Measurements from ENCODE around the gene DTD1.
A peak's percentile ranks its signal among the peaks of the same experiment; 100 is the strongest.
"Not testable (repeated sequence)": the region's sequence is repeated elsewhere in the genome, so short reads cannot be mapped to it uniquely, and the experiment has no call there.

The DTD1 gene

DNA sequence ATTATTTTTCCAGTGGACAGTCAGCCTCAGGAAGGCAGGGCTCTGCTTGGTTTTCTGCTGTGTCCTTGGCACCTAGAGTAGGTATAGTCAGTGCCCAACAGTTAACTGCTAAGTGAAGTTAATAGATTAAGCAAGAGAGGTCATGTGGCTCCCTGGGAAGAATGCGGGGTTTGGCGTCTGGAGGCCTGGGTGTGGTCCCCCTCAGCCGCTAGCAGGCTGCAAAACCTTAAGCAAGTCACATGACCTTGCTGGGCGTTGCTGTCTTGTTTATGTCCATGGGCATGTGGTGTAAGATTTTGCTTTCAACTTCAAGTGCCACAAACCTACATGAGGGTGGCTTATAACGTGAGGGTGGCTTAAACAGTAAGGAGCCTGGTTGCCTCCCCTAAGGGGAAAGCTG lies 150.2 kb downstream of the DTD1 start:
- peak in 1 of 2 donors; percentile 4 for DNase-seq (ENCODE audit: low read depth in 2 of 2, low spot score in 1 of 2)

DNA sequence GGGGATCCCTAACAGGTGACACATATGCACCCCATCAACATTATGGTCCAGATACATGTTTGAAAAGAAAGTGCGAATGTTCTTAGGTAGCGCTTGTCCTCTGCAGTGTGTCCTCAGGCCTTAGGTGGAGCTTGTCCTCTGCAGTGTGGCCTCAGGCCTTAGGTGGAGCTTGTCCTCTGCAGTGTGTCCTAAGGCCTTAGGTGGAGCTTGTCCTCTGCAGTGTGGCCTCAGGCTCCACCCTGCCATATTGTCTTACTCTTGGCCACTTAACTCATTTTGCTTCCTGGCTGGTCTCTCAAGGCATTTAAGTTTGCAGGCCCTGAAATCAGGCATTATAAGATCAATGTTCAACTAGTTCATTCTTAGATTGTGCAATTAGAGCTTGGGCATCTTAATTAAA lies 151.0 kb downstream of the DTD1 start:
- DNase-seq (ENCODE audit: low read depth in 2 of 2, low spot score in 1 of 2), result no peak

DNA sequence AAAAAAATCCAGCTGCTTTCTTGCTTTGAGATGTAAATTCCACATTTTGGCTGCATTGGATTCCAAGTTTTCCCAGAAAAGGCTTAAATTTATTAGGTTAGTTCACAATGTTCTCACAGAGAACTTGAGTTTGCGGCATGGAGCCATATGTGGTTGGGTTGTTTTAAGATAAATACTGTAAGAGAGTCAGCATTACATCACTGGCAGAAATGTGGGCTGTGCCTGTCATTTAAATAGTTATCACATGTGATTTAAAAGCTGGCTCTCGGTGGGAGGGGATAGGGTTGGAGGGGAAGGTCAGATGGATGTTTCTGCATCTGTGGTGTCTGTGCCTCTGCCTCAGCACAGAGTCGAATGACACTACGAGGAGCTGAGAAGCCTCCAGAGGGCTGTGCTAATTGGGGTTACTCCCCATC lies 151.9 kb downstream of the DTD1 start:
- DNase-seq (ENCODE audit: low read depth in 2 of 2, low spot score in 1 of 2), result no peak

DNA sequence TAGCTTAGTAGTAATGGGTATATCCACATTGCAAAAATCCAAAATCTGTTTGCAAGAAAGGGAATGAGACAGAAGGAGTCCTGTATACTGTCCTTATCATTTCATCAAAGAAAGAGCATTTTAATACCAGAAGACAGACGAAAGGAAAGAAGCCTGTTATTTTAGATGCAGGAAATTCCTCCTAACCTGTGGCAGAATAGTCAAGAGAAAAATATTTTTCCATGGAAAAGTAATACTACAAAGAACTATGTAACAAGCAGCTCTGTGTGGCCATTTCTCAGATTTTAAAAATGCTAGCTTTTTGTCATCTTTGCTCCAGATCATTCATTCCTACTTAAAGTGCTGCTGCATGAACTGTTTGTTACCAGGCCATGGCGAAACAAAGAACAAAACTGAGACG lies 152.9 kb downstream of the DTD1 start:
- no peak for DNase-seq (ENCODE audit: low read depth in 2 of 2, low spot score in 1 of 2)

DNA sequence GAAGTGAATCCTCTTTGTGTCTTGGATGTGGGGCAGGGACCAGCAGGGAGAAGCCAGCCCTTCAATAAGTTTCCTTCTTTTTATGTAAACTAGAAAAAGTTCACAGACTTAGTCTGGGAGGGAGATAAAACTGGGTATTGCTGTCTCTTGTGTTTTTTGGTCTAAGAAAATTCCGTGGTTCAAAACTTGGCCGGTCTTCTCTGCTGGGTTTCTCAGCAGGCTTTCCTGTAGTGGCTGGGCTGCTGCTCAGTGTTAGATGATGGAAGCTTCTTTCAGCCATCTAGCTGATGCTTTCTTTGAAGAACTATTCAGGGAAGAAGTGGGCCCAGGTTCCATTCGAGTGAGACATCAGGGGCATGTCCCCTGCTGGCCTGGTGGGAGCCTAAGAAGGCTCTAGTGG lies 155.0 kb downstream of the DTD1 start:
- DNase-seq (ENCODE audit: low read depth in 2 of 2, low spot score in 1 of 2), result no peak

DNA sequence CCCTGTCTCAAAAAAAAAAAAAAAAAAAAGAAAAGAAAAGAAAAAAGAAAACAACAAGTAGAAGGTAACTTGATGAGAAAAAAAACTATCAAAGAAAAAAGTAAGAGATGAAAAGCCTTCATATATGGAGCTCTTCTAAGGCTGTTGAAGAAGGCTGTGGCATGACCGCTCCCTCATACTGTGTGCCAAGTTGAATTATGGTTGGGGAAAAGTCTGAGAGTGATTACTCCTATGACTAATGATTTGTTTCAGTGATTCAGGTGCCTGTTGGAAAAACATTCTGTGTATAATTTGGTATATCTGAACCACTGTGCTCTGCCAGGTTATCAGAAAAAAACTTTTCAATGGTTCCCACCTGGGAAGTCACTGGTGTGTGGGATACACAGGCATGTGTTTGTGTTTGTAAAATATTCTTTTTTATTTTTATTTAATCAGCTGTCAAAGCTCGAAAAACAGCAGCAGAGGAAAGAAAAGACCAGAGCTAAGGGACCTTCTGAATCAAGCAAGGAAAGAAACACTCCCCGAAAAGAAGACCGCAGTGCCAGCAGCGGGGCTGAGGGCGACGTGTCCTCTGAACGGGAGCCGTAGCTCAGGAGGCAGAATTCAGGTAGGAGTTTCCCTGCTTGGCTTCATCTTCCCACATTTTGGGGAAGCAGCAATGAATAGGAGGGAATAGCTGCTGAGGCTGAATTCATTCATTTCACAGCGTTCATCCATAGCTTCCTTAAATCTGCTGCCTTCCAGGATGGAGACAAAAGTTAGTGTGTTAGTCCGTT lies 156.0 kb downstream of the DTD1 start:
- no peak for DNase-seq (ENCODE audit: low read depth in 2 of 2, low spot score in 1 of 2)

DNA sequence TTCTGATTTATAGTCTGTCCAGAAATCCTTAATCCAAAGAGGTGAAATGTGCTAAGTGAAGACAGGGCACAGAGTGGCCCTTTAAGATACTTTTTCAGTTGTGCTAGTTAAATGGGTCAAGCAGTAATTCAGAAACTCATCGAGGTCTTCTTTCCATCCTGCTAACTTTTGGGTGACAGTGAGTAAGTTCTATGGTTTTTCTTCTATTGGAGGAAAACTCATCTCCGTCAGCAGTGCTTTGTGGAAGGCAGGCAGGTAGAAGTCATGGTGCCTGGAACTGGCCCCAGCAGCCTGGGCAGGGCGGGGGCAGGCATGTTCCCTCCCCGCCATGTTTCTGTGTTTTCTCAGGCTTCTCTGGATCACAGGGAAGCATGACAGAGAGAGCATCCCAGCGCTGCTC lies 159.2 kb downstream of the DTD1 start:
- DNase-seq (ENCODE audit: low read depth in 2 of 2, low spot score in 1 of 2), result no peak

DNA sequence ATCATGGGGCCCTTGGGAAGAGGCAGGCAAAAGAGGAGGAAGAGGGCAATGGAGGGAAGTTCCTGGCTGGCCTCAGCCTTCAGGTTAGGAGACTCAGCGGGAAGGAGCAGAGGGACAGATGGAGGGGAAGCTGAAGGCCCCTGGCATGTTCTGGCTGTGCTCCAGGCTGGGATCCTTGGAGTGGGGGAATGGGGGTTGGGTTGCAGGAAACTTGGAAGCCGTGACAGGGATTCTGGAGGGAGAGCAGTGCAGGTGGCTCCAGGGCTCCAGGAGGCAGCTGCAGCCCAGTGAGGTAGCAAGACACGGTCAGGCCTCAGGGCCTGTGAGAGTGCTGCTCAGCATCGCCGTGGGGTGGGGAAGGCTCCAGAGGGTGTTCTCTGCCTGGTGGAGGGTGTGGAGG lies 161.1 kb downstream of the DTD1 start:
- no peak for DNase-seq (ENCODE audit: low read depth in 2 of 2, low spot score in 1 of 2)

DNA sequence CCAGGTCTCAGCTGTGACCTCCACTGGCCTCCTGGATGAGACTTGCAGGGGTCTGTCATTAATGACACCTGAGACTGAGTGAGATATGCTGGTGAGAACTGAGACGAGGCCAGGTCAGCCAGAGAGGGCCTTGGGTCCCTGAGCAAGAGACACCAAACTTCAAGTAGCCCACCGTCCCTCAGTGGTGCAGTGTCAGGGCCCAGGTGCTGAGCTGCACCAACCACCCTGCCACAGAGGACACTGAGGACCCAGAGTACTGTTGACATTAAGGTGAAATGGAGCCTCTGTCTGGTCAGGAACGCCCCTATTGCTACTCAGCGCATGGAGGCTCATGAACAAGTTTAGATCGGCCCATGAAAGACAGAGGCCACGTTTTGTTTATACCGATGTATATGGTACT lies 161.7 kb downstream of the DTD1 start:
- DNase-seq (ENCODE audit: low read depth in 2 of 2, low spot score in 1 of 2), result no peak

DNA sequence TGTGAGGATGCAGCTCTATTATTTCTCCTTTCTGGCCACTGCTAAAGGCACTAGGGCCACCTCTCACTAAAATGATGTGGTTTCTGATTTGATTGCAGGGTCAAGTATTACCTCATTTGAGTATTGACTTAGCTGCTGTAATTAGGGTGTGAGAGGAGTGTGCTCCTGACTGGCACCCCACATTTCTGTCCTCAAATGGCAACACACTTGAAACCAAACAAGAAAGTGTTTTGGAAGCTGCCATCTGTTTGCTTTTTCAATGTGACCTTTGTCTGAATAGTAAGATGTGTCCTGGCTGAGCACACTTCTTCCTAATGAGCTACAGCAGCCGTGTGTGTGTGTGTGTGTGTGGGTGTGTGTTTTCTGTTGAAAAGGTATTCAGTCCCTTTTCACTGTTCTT lies 162.9 kb downstream of the DTD1 start:
- DNase-seq (ENCODE audit: low read depth in 2 of 2, low spot score in 1 of 2), result no peak

DNA sequence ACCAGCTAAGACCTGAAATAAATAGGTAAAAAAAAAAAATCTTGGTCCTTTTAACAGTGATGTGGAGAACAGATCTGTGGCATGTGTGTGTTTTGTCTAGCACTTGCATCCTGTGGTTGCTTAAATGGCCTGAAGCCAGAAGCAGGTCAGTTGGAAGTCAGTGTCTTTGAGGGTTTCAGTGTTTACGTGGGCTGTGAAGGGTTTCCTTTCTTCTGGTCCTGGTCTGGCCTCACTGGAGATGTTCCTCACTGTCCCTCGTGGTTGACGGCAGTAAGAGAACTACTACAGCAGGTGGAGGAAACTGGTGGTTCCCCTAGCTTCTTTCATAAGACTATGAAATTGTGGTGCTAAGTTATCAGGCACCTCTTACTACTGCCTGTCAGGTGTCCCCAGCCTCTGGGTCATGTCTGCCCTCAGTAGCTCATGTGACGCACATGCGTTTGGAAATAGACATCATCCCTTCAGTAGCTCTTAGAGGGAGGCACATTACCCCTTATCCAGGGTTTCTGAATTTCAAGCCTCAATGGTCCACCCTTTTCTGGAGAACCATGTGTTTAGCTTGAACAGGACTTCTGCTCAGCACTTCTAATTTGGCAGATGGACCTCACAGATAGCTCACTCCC lies 166.3 kb downstream of the DTD1 start:
- DNase-seq (ENCODE audit: low read depth in 2 of 2, low spot score in 1 of 2), result no peak

DNA sequence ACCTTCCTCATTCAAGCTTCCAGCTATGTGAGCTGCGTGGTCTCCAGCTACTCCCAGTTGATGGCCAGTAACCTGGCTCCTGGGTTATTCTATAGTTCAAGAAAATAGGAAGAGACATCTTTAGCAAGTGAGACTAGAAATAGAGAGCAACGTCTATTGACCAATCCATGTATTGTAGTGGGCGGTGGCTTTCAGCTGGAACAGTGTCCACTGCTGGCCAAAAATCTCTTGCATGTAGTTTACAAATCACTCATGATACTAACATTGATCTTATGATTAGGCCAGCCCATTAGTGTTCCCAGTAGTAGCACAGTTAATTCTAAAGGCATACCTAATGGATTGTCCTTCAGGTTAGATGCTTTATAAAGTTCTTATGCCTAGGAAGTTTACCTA lies 166.8 kb downstream of the DTD1 start:
- DNase-seq (ENCODE audit: low read depth in 2 of 2, low spot score in 1 of 2), result no peak

DNA sequence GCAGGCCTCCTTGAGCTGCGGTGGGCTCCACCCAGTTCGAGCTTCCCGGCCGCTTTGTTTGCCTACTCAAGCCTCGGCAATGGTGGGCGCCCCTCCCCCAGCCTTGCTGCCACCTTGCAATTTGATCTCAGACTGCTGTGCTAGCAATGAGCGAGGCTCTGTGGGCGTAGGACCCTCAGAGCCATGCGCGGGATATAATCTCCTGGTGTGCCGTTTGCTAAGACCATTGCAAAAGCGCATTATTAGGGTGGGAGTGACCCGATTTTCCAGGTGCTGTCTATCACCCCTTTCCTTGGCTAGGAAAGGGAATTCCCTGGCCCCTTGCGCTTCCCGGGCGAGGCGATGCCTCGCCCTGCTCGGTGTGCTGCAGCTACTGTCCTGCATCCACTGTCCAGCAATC lies 173.0 kb downstream of the DTD1 start:
- DNase-seq (ENCODE audit: low read depth in 2 of 2, low spot score in 1 of 2), result not testable (repeated sequence)

DNA sequence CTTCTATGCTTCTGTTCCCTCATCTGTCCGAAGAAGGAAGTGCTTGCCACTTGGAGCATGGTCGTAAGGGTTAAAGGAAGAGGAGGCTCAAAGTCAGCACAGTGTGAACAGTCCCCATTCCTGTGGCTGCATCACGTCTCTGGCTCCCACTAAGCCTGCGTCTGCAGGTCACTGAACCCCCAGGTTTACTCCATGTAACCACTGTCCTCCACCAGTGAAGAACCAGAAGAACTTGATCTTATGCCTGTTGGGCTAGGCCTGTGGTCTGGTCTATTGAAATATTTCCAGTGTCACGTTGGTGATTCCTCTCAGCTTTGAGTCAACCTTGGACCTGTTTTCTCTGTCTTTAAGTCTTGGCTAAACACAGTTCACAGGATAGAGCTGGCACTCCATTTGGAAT lies 179.8 kb downstream of the DTD1 start:
- no peak for DNase-seq (ENCODE audit: low read depth in 2 of 2, low spot score in 1 of 2)

DNA sequence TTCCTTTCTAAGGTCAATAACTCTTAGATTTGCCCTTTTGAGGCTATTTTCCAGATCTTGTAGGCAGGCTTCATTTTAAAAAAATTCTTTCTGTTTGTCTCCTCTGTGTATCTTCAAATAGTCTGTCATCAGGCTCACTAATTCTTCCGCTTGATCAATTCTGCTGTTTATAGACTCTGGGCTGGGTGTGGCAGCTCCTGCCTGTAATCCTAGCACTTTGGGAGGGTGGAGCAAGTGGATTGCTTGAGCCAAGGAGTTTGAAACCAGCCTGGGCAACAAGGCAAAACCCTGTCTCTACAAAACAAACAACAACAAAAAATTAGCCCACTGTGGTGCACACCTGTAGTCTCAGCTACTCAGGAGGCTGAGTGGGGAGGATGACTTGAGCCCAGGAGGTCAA lies 185.7 kb downstream of the DTD1 start:
- no peak for DNase-seq (ENCODE audit: low read depth in 2 of 2, low spot score in 1 of 2)

DNA sequence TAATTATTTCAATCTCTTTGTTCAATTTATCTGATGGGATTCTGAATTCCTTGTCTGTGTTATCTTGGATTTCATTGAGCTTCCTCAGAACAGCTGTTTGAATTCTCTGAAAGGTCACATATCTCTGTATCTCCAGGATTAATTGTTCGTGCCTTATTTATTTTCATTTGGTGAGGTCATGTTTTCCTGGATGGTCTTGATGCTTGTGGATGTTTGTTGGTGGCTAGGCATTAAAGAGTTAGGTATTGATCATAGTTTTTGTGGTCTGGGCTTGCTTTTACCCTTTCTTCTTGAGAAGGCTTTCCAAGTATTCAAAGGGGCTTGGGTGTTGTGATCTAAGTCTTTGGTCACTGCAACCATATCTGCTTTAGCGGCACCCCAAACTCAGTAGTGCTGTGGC lies 186.4 kb downstream of the DTD1 start:
- no peak for DNase-seq (ENCODE audit: low read depth in 2 of 2, low spot score in 1 of 2)

DNA sequence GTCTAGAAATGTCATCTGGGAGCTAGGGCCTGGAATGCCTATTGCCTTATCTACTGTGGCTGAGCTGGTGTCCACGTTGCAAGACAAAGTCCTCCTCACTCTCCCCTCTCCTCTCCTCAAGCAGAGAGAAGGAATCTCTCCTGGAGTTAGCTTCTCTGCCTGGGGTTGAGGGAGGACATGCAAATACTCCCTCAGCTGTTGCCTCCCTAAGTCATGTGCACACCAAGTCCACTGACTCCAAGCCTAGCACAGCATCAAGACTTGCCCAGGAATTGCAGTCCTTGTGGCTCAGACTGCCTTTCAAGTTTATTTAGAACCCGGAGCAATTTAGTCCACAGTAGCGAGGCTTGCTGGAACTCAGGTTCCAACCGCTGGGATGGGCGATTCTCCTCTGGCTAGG lies 187.8 kb downstream of the DTD1 start:
- DNase-seq (ENCODE audit: low read depth in 2 of 2, low spot score in 1 of 2), result no peak

DNA sequence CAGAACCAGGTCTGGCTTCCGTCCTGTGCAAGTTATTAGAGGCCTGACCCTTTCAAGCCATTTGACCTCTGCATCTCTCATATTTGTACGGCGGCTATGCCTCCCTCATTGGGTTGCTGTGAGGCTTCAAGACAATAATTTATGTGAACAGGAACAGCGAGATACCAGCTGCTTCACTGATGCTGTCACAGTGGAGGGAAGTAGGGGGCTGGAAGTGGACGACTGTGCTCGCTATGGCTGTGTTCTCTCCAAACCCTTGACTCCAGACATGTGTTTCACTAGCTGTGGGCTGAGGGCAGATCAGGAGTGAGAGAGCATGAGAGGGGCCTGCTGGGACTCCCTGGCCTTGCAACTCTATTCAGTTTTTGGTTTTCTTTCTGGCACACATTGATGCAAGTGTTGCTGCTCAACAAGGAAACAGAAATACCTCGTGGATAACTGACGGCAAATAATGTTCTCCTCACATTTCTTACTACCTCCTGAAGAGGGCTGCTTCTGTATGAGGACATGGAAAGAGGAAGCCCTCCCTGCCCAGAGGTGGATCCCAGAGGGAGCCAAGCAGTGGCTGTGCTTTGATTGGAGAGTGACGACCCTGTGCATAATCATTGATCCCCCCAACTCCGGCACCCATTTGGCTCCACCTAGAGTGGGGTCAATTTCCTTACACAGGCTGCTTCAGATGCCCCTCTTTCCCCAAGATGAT lies 191.0 kb downstream of the DTD1 start:
- DNase-seq (ENCODE audit: low read depth in 2 of 2, low spot score in 1 of 2), result no peak

DNA sequence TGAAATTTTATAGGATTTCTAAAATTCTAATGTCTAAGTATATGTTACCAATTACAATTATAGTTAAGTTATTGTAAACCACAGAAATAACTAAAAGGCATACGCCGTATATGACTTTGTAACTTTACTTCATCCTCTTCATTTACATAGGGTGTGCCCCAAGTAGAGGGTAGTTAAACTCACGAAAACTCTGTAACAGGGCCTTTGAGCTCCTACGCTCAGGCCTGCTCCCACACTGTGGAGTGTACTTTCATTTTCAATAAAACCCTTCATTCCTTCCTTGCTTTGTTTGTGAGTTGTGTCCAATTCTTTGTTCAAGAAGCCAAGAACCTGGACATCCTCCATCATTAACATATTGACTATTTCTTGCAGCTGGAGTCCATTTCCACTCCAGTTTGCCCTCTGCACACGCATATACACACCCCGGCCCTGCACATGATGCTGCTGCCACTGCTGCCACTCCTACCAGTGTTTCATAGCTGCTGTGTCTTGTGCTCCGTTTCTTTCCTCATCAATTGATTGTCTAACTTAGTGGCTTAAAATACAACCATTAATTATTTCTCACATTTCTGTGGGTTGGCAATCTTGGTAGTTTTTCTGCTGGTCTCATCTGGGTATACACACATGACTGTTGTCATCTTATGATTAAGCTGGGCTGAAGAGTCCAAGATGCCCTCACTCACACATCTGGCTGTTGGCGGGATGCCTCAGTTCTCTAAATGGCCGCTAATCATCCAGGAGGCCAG lies 192.7 kb downstream of the DTD1 start:
- DNase-seq (ENCODE audit: low read depth in 2 of 2, low spot score in 1 of 2), result no peak

DNA sequence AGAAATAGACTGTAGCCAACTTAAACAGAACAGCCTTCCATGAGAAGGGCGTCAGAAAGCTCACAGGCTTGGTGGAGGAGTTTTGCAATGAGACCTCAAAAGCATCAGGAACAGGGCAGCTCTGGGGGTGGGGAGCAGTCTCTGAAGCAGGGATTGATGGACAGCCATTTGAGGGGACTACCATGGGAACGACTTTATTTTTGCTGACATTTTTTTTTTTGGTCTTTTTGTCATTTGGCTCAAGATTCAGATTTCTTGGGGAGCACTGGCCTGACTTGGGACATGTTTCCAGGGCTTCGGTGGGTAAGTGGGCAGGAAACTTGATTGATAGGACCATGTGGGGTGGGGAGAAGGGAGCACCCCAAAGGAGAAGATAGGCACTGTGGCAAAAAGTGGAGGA lies 193.7 kb downstream of the DTD1 start:
- no peak for DNase-seq (ENCODE audit: low read depth in 2 of 2, low spot score in 1 of 2)

DNA sequence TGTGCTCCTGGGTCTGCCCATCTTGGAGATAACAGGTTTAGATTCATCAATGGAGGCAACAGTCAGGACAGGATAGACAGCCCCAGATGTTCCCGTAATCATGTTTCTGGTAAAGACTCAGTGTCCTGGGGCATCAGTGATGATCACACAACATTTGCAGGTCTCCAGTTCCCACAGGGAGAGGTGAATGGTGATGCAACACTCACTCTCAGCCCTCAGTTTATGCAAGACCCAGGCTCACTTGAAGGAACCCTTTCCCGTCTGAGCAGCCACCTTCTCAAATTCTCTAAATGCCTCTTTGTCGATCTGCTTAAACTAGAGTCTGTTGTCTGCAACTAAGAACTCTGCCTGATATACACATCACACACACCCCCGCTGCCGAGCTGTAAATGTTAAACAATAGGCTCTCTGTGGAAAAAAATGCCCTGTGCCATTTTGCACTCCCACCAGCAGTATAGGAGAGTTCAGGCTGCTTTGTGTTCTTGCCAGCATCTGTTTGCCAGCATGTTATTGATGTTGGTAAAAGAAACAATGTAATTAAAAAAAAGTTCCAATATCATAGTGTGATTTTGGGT lies 195.6 kb downstream of the DTD1 start:
- no peak for DNase-seq (ENCODE audit: low read depth in 2 of 2, low spot score in 1 of 2)
